ENCODE data around the gene TMEM145. TPM values are rescaled to one million over a fixed set of nuclear protein-coding genes. Genes with fewer than 3 reads are reported as not detected.

The TMEM145 gene
- total and polyA plus RNA-seq, 7 experiments from 2014 or later, result not detected

DNA sequence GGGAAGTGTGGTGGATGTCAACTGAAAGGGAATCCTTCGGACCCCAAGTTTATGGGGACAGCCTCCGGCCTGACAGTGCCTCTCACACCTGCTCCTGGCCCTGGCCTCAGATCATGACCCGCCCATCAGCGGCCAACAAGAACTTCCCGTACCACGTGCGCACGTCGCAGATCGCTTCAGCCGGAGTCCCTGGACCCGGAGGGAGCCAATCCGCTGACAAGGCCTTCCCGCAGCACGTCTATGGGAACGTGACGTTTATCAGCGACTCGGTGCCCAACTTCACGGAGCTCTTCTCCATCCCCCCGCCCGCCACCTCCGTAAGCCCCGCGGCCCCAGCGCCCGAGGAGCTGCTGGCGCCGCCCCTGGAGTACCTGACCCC, 10.4 kb downstream of the TMEM145 start:
- no peak overlapping the region for H3K27ac Mint-ChIP-seq
- H3K9me3 Mint-ChIP-seq, result peaks cover 0 to 4% (median 0%) of the 10 kb centered on the region in 11 donors
- peaks cover 0 to 6% (median 4%) of the 10 kb centered on the region in 5 donors for H3K36me3 Mint-ChIP-seq
- peak overlapping the region in 8 of 10 donors; percentile 21 to 68 (median 35) for H3K4me3 Mint-ChIP-seq
- DNase-seq (peak in 1 of 9 donors; percentile 7), ATAC-seq (no peak)
- peaks cover 0 to 5% (median 0%) of the 10 kb centered on the region in 3 experiments for H3K36me3 ChIP-seq (ENCODE audit: control insufficient read depth in 2 of 3, insufficient read depth in 3 of 3, low read length in 3 of 3)
- intact Hi-C loops (cut with micrococcal nuclease), result no loop called here
- POLR2A ChIA-PET, result interaction anchor here (0.6 to 1.3 kb wide), 4 partner anchors 18 to 53 kb away, joined by 3 to 5 read pairs (median 4); no protein-coding TSS in a partner anchor
- peaks cover 6 to 7% of the 10 kb centered on the region in 2 donors for H3K4me1 ChIP-seq (ENCODE audit: control insufficient read depth in 2 of 2, insufficient read depth in 2 of 2, low read length in 2 of 2)
- H3K4me1 Mint-ChIP-seq, result peaks cover 13 to 29% (median 22%) of the 10 kb centered on the region in 7 donors
- no peak overlapping the region for H3K4me3 ChIP-seq (ENCODE audit: low read length)
- H3K27me3 ChIP-seq (ENCODE audit: control insufficient read depth in 2 of 2, insufficient read depth in 2 of 2, low read length in 2 of 2), result peaks cover 0 to 4% of the 10 kb centered on the region in 2 donors
- no peak overlapping the region for H3K27ac ChIP-seq (ENCODE audit: low read depth, low read length)
- CTCF ChIA-PET, result interaction anchor here (1.3 kb wide), 1 partner anchor 191 kb away, joined by 3 read pairs; no protein-coding TSS in a partner anchor
- H3K9me3 ChIP-seq (ENCODE audit: control insufficient read depth in 2 of 3, low read length in 3 of 3), result no peaks in the 10 kb centered on the region
- H3K27me3 Mint-ChIP-seq, result peaks cover 6 to 39% (median 16%) of the 10 kb centered on the region in 5 donors

DNA sequence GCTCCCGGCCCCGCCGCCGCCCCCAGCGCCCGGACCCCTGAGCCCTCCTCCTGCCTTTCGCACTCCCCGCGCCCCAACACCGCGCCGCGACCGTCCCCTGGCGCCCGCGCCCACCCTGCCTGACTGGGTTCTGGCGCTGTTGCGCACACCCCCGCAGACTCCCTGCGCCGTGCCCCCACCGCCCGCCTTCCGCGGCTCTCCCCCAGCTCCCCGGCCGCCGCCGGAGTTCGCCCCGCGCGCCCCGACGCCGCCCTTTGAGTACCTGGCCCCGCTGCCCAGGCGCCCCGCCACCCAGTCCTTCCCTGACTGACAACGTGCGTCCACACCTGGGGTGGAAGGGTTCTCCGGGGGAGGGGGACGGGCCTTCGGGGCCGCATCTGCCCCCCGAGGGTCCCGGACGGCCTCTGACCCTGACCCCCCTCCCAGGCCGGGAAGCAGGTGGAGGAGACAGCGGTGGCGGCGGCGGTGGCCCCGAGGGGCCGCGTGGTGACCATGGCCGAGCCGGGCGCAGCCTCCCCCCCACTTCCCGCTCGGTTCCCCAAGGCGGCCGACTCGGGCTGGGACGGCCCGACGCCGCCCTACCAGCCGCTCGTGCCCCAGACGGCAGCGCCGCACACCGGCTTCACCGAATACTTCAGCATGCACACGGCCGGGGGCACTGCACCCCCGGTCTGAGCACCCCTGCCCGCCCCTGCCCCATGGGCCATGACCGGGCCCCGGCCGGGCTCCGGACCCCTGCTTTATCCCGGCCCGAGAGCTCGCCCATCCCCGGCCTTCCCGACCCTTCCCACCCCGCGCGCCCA, 10.9 kb downstream of the TMEM145 start:
- Histone ChIP-seq H3K4me3 (ENCODE audit: low read length) (no peak overlapping the region), H3K4me1 (ENCODE audit: control insufficient read depth in 2 of 2, insufficient read depth in 2 of 2, low read length in 2 of 2) (peaks cover 6 to 7% of the 10 kb centered on the region in 2 donors), H3K9me3 (ENCODE audit: control insufficient read depth in 2 of 3, low read length in 3 of 3) (no peaks in the 10 kb centered on the region), H3K27me3 (ENCODE audit: control insufficient read depth in 2 of 2, insufficient read depth in 2 of 2, low read length in 2 of 2) (peaks cover 0 to 4% of the 10 kb centered on the region in 2 donors), H3K27ac (ENCODE audit: low read depth, low read length) (no peak overlapping the region), H3K36me3 (ENCODE audit: control insufficient read depth in 2 of 3, insufficient read depth in 3 of 3, low read length in 3 of 3) (peaks cover 0 to 5% (median 0%) of the 10 kb centered on the region in 3 experiments)
- H3K27ac Mint-ChIP-seq, result no peak overlapping the region
- peak in 4 of 9 donors; percentile 13 to 35 (median 22) for DNase-seq
- H3K27me3 Mint-ChIP-seq, result peaks cover 6 to 36% (median 16%) of the 10 kb centered on the region in 5 donors
- CTCF ChIA-PET, result interaction anchor here (1.1 to 1.3 kb wide), 2 partner anchors 28 to 191 kb away, joined by 3 read pairs; no protein-coding TSS in a partner anchor
- POLR2A ChIA-PET, result interaction anchor here (0.7 to 1.0 kb wide), 2 partner anchors 19 to 42 kb away, joined by 3 read pairs; no protein-coding TSS in a partner anchor
- ATAC-seq, result no peak
- peak overlapping the region in 1 of 10 donors; percentile 96 for H3K4me3 Mint-ChIP-seq
- intact Hi-C loops (cut with micrococcal nuclease), result no loop called here
- peaks cover 13 to 29% (median 22%) of the 10 kb centered on the region in 7 donors for H3K4me1 Mint-ChIP-seq
- H3K9me3 Mint-ChIP-seq, result peaks cover 0 to 4% (median 0%) of the 10 kb centered on the region in 11 donors
- H3K36me3 Mint-ChIP-seq, result peaks cover 0 to 6% (median 4%) of the 10 kb centered on the region in 5 donors

DNA sequence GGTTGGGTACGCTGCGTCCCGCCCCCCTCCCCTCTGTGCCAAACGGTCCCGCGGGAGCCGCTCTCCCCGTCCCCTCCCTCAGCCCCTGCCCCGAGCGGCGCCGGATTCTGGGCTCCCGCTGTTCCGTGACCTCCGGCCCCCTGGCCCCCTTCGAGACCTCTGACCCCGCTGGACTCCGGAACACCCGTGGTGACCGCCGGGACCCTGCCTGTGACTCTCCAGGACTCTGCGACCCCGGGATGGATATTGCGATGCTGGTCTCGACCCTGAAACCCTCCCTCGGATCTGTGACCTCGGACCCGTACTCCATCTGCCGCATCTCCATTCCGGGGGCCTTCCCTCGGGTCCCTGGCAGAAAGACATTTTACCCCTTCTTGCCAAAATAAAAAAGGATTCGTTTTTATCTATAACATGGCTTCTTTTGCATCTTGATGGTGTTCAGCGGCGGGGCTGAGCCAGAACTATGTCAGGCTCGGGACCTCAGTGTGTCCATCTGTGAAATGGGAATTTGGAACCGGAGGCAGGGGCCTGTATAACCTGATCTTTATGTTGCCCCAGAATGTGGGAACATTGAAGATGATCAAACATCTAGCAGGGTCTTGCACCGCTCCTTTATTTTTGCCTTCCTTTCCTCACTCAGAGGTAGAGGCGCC, 11.7 kb downstream of the TMEM145 start:
- DNase-seq (peak in 2 of 9 donors; percentile 6 to 28), ATAC-seq (no peak)
- Mint-ChIP-seq H3K36me3 (peaks cover 0 to 6% (median 4%) of the 10 kb centered on the region in 5 donors), H3K4me3 (peak overlapping the region; percentile 89 to 96 (median 94)), H3K4me1 (peaks cover 13 to 29% (median 22%) of the 10 kb centered on the region in 7 donors), H3K27me3 (peaks cover 6 to 36% (median 16%) of the 10 kb centered on the region in 5 donors), H3K27ac (peak overlapping the region in 7 of 9 donors; percentile 51 to 93 (median 83)), H3K9me3 (peaks cover 0 to 4% (median 0%) of the 10 kb centered on the region in 11 donors)
- Histone ChIP-seq H3K4me1 (ENCODE audit: control insufficient read depth in 2 of 2, insufficient read depth in 2 of 2, low read length in 2 of 2) (peaks cover 6 to 7% of the 10 kb centered on the region in 2 donors), H3K27ac (ENCODE audit: low read depth, low read length) (no peak overlapping the region), H3K9me3 (ENCODE audit: control insufficient read depth in 2 of 3, low read length in 3 of 3) (no peaks in the 10 kb centered on the region), H3K27me3 (ENCODE audit: control insufficient read depth in 2 of 2, insufficient read depth in 2 of 2, low read length in 2 of 2) (peaks cover 0 to 4% of the 10 kb centered on the region in 2 donors), H3K4me3 (ENCODE audit: low read length) (peak overlapping the region; percentile 95), H3K36me3 (ENCODE audit: control insufficient read depth in 2 of 3, insufficient read depth in 3 of 3, low read length in 3 of 3) (peaks cover 0 to 5% (median 0%) of the 10 kb centered on the region in 3 experiments)
- ChIA-PET POLR2A (interaction anchor here (0.7 to 1.0 kb wide), 2 partner anchors 20 to 43 kb away, joined by 3 read pairs; no protein-coding TSS in a partner anchor), CTCF (interaction anchor here (1.1 kb wide), 1 partner anchor 29 kb away, joined by 3 read pairs; no protein-coding TSS in a partner anchor)
- intact Hi-C loops (cut with micrococcal nuclease), result loop anchor here (1.0 to 5.0 kb wide), 19 partner anchors 11 to 1977 kb away; partner anchors contain the start of genes PAFAH1B3 (in 2 of the 2), PRR19 (in 2 of the 2), ZNF574 (in 2 of the 2) and C19orf47 (in 1 of the 2)

DNA sequence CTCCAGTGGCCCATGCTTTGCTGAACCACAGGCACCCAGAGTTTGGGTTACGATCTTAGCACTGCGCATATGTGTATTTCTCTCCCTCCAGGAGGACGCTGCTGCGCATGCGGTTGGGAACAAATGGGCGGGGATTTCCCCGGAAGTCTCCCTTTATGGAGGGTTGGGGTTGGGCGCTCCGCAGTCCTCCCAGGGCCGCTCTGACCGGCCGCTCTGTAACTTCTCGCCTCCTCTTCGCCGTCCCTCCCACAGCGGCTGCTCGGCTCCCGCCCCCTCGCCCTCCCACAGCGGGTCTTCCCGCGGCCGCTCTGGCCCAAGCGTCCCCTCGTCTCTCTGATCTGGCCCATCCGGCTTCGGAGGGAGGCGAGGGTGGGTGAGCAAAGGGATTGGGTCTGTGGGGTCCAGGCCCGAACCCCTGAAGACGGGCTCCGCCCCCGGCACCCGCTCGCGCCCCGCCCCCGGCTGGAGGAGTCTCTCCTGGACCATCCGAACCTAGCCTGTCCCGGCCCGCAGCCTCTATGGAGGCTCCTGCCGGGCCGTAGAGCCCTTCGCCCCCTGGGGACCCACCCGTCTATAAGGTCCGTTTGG, 12.3 kb downstream of the TMEM145 start, which contains the start of gene MEGF8:
MEGF8 (plus strand) TSS at position 328 of the 588 bp plus-strand sequence. CDS start 609 bp downstream, outside the sequence.
- Mint-ChIP-seq H3K9me3 (peaks cover 0 to 4% (median 0%) of the 10 kb centered on the region in 11 donors), H3K27ac (peak within 1 kb of the TSS; percentile 51 to 93 (median 83)), H3K36me3 (peaks cover 0 to 6% (median 4%) of the 10 kb centered on the region in 5 donors), H3K4me3 (peak within 1 kb of the TSS; percentile 89 to 96 (median 94)), H3K4me1 (peaks cover 13 to 29% (median 22%) of the 10 kb centered on the region in 7 donors), H3K27me3 (peaks cover 6 to 33% (median 16%) of the 10 kb centered on the region in 5 donors)
- peak within 1 kb of the TSS; percentile 95 for H3K4me3 ChIP-seq (ENCODE audit: low read length)
- peaks cover 6 to 7% of the 10 kb centered on the region in 2 donors for H3K4me1 ChIP-seq (ENCODE audit: control insufficient read depth in 2 of 2, insufficient read depth in 2 of 2, low read length in 2 of 2)
- no peaks in the 10 kb centered on the region for H3K9me3 ChIP-seq (ENCODE audit: control insufficient read depth in 2 of 3, low read length in 3 of 3)
- intact Hi-C loops (cut with micrococcal nuclease), result loop anchor here (1.0 to 5.0 kb wide), 19 partner anchors 12 to 1978 kb away; partner anchors contain the start of genes PAFAH1B3 (in 2 of the 2), PRR19 (in 2 of the 2), ZNF574 (in 2 of the 2) and C19orf47 (in 1 of the 2)
- peaks cover 0 to 5% (median 0%) of the 10 kb centered on the region in 3 experiments for H3K36me3 ChIP-seq (ENCODE audit: control insufficient read depth in 2 of 3, insufficient read depth in 3 of 3, low read length in 3 of 3)
- H3K27ac ChIP-seq (ENCODE audit: low read depth, low read length), result peak within 1 kb of the TSS; percentile 84
- peaks cover 0 to 4% of the 10 kb centered on the region in 2 donors for H3K27me3 ChIP-seq (ENCODE audit: control insufficient read depth in 2 of 2, insufficient read depth in 2 of 2, low read length in 2 of 2)
- POLR2A ChIA-PET, result no interaction called here
- peak; percentile 86 to 99 (median 97) for DNase-seq
- peak; percentile 96 for ATAC-seq
- CTCF ChIA-PET, result no interaction called here

DNA sequence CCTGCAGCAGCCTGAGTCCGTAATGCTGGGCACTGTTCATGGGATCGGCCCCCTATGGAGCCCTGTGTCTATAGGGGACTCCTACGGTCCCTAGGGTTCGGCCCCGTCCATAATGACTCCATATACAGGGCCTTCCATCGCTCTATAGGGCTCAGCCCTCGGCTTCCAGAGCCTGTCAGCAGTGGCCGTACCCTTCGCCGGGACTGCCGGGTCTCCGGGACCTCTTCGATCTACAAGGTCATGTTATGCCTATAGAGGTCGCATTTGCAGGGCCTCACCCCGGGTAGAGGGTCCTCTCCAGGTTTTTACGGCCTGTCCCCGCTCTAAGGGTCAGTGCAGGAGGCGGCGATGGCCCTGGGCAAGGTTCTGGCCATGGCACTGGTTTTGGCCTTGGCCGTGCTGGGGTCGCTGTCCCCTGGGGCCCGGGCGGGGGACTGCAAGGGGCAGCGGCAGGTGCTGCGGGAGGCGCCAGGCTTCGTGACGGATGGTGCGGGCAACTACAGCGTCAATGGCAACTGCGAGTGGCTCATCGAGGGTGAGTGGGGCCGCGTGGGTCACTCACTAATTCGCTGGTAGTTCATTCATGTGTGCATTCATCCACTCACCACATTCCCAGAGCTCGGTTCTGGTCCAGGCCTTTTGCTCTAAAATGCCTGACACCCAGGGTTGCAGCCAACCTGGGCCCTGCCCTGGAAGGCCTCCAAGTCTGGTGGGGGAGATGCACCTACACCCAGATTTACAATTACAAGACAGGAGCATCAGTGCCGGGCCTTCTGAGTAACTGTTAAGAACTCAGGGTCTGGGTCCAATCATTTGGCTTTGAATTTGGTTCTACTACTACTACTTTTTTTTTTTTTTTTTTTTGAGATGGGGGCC, 13.0 kb downstream of the TMEM145 start:
- intact Hi-C loops (cut with micrococcal nuclease), result loop anchor here (1.0 to 5.0 kb wide), 19 partner anchors 13 to 1979 kb away; partner anchors contain the start of genes PAFAH1B3 (in 2 of the 2), PRR19 (in 2 of the 2), ZNF574 (in 2 of the 2) and C19orf47 (in 1 of the 2)
- H3K27me3 ChIP-seq (ENCODE audit: control insufficient read depth in 2 of 2, insufficient read depth in 2 of 2, low read length in 2 of 2), result peaks cover 0 to 4% of the 10 kb centered on the region in 2 donors
- peaks cover 0 to 5% (median 0%) of the 10 kb centered on the region in 3 experiments for H3K36me3 ChIP-seq (ENCODE audit: control insufficient read depth in 2 of 3, insufficient read depth in 3 of 3, low read length in 3 of 3)
- H3K9me3 ChIP-seq (ENCODE audit: control insufficient read depth in 2 of 3, low read length in 3 of 3), result no peaks in the 10 kb centered on the region
- Mint-ChIP-seq H3K27me3 (peaks cover 6 to 28% (median 16%) of the 10 kb centered on the region in 5 donors), H3K27ac (peak overlapping the region; percentile 51 to 93 (median 82)), H3K4me1 (peaks cover 13 to 29% (median 22%) of the 10 kb centered on the region in 7 donors), H3K9me3 (peaks cover 0 to 4% (median 0%) of the 10 kb centered on the region in 11 donors), H3K36me3 (peaks cover 0 to 6% (median 4%) of the 10 kb centered on the region in 5 donors), H3K4me3 (peak overlapping the region; percentile 89 to 96 (median 94))
- DNase-seq (peak in 4 of 9 donors; percentile 23 to 40 (median 34)), ATAC-seq (peak; percentile 4)
- H3K4me3 ChIP-seq (ENCODE audit: low read length), result peak overlapping the region; percentile 95
- ChIA-PET POLR2A (interaction anchor here (0.5 to 1.0 kb wide), 2 partner anchors 23 to 1474 kb away, joined by 3 to 5 read pairs; no protein-coding TSS in a partner anchor), CTCF (no interaction called here)
- peaks cover 6 to 7% of the 10 kb centered on the region in 2 donors for H3K4me1 ChIP-seq (ENCODE audit: control insufficient read depth in 2 of 2, insufficient read depth in 2 of 2, low read length in 2 of 2)
- peak overlapping the region; percentile 84 for H3K27ac ChIP-seq (ENCODE audit: low read depth, low read length)
